IPS-18a (cell line): ENCODE data around the gene SPEM3.

Experiments
- H3K27ac ChIP-seq: one replicate; pipeline ENCODE4 v1.5.1; 2013; ENCODE audit warnings: low read length
- H3K27me3 ChIP-seq: one replicate; pipeline ENCODE4 v1.6.1; 2013; ENCODE audit warnings: mild to moderate bottlenecking, low read length; ENCODE audit not compliant: control insufficient read depth, insufficient read depth
- H3K36me3 ChIP-seq: one replicate; pipeline ENCODE4 v1.6.1; 2013; ENCODE audit warnings: low read depth, low read length; ENCODE audit not compliant: control insufficient read depth
- H3K4me1 ChIP-seq: one replicate; pipeline ENCODE4 v1.6.1; 2013; ENCODE audit warnings: low read depth, low read length; ENCODE audit not compliant: control insufficient read depth
- H3K4me3 ChIP-seq: one replicate; pipeline ENCODE4 v1.5.1; 2013; ENCODE audit warnings: low read length
- H3K9ac ChIP-seq: one replicate; pipeline ENCODE4 v1.6.1; 2013; ENCODE audit warnings: mild to moderate bottlenecking, low read length, moderate library complexity
- H3K9me3 ChIP-seq: one replicate; pipeline ENCODE4 v1.6.1; 2013; ENCODE audit warnings: low read depth, low read length; ENCODE audit not compliant: control insufficient read depth

Gene SPEM3

GRCh38 chr17:7405350-7406234, 23.1 kb upstream of the SPEM3 start:
- no peak overlapping the region for H3K27ac ChIP-seq
- H3K9ac ChIP-seq = peak overlapping the region; percentile 47
- H3K4me3 ChIP-seq = peak overlapping the region; percentile 87

GRCh38 chr17:7406235-7406825, 22.3 kb upstream of the SPEM3 start:
- Histone ChIP-seq H3K36me3 (peaks cover 19% of the 10 kb centered on the region), H3K9ac (peak overlapping the region; percentile 47), H3K4me3 (peak overlapping the region; percentile 87), H3K27ac (no peak overlapping the region), H3K4me1 (peaks cover 23% of the 10 kb centered on the region), H3K27me3 (no peaks in the 10 kb centered on the region), H3K9me3 (no peaks in the 10 kb centered on the region)

More at GRCh38 chr17:7405350-7406234, 23.1 kb upstream of the SPEM3 start:
- no peaks in the 10 kb centered on the region for H3K27me3 ChIP-seq
- H3K4me1 ChIP-seq = peaks cover 23% of the 10 kb centered on the region
- H3K9me3 ChIP-seq = no peaks in the 10 kb centered on the region
- peaks cover 19% of the 10 kb centered on the region for H3K36me3 ChIP-seq

GRCh38 chr17:7407082-7407481, 21.6 kb upstream of the SPEM3 start:
- Histone ChIP-seq H3K4me3 (no peak overlapping the region), H3K4me1 (peaks cover 23% of the 10 kb centered on the region), H3K27ac (no peak overlapping the region), H3K27me3 (no peaks in the 10 kb centered on the region), H3K9me3 (no peaks in the 10 kb centered on the region), H3K36me3 (peaks cover 19% of the 10 kb centered on the region), H3K9ac (no peak overlapping the region)

DNA sequence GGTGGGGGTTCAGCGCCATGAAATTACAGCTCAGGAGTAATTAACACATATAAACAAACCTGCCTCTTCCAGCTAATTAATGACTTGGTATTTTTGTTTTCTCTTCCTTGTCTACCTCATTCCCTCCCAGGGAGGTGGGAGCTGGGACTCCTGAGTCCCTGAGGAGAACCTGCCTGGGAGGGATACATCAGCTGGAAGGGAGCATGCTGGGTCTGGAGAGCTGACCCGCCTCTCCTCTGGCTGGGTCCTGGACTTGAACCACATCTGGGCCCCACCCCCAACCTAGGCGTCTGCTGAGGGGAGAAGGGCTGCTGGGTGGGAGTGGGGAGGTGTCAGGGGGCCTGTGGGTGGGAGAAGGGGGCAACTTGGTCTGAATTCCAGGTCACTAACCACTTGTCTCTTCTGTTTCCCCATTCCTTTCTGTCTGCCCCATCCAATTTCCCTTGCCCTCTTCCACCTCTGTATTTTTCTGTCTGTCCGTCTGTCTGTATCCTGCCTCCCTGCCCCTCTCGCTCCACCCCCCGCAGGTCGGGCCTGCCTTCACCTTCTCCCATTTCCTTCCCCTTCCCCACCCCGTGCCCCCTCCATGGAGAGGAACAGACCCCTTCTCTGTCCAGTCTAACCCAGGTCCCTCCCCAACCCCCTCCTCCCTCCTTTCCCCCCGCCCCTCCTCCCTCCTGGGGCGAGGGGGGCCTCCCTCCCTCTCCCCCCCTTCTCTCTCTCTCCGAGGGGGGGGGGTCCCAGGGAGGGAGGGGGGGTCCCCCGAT, 21.0 kb upstream of the SPEM3 start, which contains the start of gene NLGN2:
Gene NLGN2, plus strand, starts transcription at position 361 of the 767 bp plus-strand sequence. CDS start 411 bp downstream, outside the sequence.
- Histone ChIP-seq H3K27me3 (no peaks in the 10 kb centered on the region), H3K9ac (no peak within 1 kb of the TSS), H3K9me3 (no peaks in the 10 kb centered on the region), H3K4me3 (no peak within 1 kb of the TSS), H3K36me3 (peaks cover 19% of the 10 kb centered on the region), H3K4me1 (peaks cover 22% of the 10 kb centered on the region), H3K27ac (no peak within 1 kb of the TSS)

DNA sequence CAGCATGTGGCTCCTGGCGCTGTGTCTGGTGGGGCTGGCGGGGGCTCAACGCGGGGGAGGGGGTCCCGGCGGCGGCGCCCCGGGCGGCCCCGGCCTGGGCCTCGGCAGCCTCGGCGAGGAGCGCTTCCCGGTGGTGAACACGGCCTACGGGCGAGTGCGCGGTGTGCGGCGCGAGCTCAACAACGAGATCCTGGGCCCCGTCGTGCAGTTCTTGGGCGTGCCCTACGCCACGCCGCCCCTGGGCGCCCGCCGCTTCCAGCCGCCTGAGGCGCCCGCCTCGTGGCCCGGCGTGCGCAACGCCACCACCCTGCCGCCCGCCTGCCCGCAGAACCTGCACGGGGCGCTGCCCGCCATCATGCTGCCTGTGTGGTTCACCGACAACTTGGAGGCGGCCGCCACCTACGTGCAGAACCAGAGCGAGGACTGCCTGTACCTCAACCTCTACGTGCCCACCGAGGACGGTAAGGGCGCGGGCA, 20.4 kb upstream of the SPEM3 start:
- Histone ChIP-seq H3K36me3 (peaks cover 19% of the 10 kb centered on the region), H3K27me3 (no peaks in the 10 kb centered on the region), H3K27ac (no peak overlapping the region), H3K4me3 (no peak overlapping the region), H3K4me1 (peaks cover 15% of the 10 kb centered on the region), H3K9ac (no peak overlapping the region), H3K9me3 (no peaks in the 10 kb centered on the region)

GRCh38 chr17:7408863-7409262, 19.8 kb upstream of the SPEM3 start:
- H3K27ac ChIP-seq = no peak overlapping the region
- H3K4me3 ChIP-seq = no peak overlapping the region
- H3K27me3 ChIP-seq = no peaks in the 10 kb centered on the region
- H3K36me3 ChIP-seq = peaks cover 19% of the 10 kb centered on the region
- H3K9me3 ChIP-seq = no peaks in the 10 kb centered on the region
- no peak overlapping the region for H3K9ac ChIP-seq
- peaks cover 15% of the 10 kb centered on the region for H3K4me1 ChIP-seq

DNA sequence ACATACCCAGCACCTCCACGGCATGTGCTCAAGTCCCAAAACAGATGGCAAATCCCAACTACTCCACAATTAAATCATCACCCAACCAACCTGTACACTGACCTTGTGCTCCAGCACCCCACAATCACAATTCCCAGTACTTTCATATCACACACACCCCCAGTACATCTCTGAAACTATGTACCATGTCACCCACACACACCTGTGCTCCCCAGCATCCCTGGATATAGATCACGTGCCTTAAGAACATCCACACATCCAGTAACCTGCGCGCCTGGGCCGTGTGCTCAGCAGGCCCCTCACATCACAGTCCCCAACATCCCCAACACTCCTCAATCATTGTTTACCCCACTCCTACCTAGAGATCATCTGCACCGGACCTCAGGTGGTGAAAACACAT, 18.9 kb upstream of the SPEM3 start:
- no peaks in the 10 kb centered on the region for H3K9me3 ChIP-seq
- no peak overlapping the region for H3K27ac ChIP-seq
- H3K27me3 ChIP-seq = no peaks in the 10 kb centered on the region
- H3K9ac ChIP-seq = no peak overlapping the region
- H3K4me1 ChIP-seq = peaks cover 15% of the 10 kb centered on the region
- no peak overlapping the region for H3K4me3 ChIP-seq
- peaks cover 19% of the 10 kb centered on the region for H3K36me3 ChIP-seq

GRCh38 chr17:7410634-7411426, 17.8 kb upstream of the SPEM3 start:
- Histone ChIP-seq H3K36me3 (peaks cover 30% of the 10 kb centered on the region), H3K4me3 (no peak overlapping the region), H3K27me3 (no peaks in the 10 kb centered on the region), H3K9ac (no peak overlapping the region), H3K9me3 (no peaks in the 10 kb centered on the region), H3K27ac (no peak overlapping the region), H3K4me1 (peaks cover 13% of the 10 kb centered on the region)

DNA sequence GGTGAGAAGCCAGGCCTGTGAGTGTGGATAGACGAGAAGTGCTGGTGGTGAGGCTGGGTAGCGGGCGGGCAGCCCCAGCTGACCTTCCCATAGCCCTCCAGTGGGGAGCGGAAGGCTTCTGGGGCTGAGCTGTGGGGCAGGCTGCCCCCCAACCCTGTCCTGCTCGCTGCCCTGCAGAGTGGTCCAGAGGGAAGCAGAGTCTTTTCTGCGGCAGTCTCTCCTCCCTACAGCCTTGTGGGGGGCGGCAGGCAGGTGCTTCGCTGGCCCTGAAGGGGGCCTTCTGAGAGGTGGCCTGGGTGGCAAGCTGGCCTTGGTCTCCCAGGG, 17.3 kb upstream of the SPEM3 start:
- H3K36me3 ChIP-seq = peaks cover 31% of the 10 kb centered on the region
- no peaks in the 10 kb centered on the region for H3K27me3 ChIP-seq
- no peak overlapping the region for H3K27ac ChIP-seq
- no peaks in the 10 kb centered on the region for H3K9me3 ChIP-seq
- H3K4me3 ChIP-seq = no peak overlapping the region
- H3K9ac ChIP-seq = no peak overlapping the region
- H3K4me1 ChIP-seq = peaks cover 9% of the 10 kb centered on the region

DNA sequence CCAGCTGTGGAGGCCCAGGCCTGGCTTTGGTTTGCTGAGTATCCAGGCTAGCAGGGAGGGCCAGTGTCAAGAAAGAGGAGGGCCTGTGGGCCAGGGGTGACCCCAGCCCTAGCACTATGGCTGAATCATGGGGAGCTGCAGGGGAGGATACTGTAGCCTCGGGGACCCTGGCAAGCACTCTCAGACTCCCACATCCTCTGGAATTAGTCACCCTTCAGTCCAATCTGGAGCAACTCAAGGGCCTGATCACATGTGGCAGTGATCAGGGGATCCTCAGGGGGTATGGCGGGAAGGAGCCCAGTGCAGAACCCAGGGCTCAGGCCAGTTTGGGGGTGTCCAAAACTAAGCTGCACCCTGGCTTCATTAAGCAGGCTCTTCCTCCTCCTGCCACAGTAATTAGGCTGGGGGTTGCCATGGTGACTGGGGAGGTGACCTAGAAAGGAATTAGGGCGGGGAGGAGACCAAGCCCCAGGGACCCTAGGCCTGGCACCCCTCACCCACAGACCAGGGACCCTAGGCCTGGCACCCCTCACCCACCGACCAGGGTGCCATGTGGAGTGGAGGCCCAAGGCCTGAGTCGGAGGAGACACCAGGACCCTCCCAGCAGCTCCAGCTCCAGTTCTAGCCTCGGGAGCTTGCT, 15.2 kb upstream of the SPEM3 start:
- Histone ChIP-seq H3K9ac (no peak overlapping the region), H3K36me3 (peaks cover 33% of the 10 kb centered on the region), H3K4me1 (peaks cover under 1% of the 10 kb centered on the region), H3K9me3 (no peaks in the 10 kb centered on the region), H3K4me3 (no peak overlapping the region), H3K27me3 (no peaks in the 10 kb centered on the region), H3K27ac (no peak overlapping the region)
